Activated T-cell treated with anti-CD3 and anti-CD28 coated beads, Interleukin-2, amount 50 U/mL, for 24 hours (primary cell): ENCODE data around the gene LRPAP1.

ENCODE experiments used
- DNase-seq: peaks from one replicate; pipeline ENCODE4 v3.0.0-alpha.2; 2020
- H3K27ac Mint-ChIP-seq: 2 replicates; pipeline ENCODE4 v1.8.0; 2020; ENCODE audit warnings: mild to moderate bottlenecking, mixed read lengths
- H3K27me3 Mint-ChIP-seq: 2 replicates; pipeline ENCODE4 v1.8.0; 2020; ENCODE audit warnings: mixed read lengths
- H3K36me3 Mint-ChIP-seq: 2 replicates; pipeline ENCODE4 v1.8.0; 2020; ENCODE audit warnings: low read depth, mixed read lengths
- H3K4me1 Mint-ChIP-seq: 2 replicates; pipeline ENCODE4 v1.8.0; 2020; ENCODE audit warnings: low read depth, mixed read lengths
- H3K4me3 Mint-ChIP-seq: 2 replicates; pipeline ENCODE4 v1.8.0; 2020; ENCODE audit warnings: mild to moderate bottlenecking, moderate library complexity, mixed read lengths
- H3K9me3 Mint-ChIP-seq: 2 replicates; pipeline ENCODE4 v1.8.0; 2020; ENCODE audit warnings: mixed read lengths

The LRPAP1 gene

DNA sequence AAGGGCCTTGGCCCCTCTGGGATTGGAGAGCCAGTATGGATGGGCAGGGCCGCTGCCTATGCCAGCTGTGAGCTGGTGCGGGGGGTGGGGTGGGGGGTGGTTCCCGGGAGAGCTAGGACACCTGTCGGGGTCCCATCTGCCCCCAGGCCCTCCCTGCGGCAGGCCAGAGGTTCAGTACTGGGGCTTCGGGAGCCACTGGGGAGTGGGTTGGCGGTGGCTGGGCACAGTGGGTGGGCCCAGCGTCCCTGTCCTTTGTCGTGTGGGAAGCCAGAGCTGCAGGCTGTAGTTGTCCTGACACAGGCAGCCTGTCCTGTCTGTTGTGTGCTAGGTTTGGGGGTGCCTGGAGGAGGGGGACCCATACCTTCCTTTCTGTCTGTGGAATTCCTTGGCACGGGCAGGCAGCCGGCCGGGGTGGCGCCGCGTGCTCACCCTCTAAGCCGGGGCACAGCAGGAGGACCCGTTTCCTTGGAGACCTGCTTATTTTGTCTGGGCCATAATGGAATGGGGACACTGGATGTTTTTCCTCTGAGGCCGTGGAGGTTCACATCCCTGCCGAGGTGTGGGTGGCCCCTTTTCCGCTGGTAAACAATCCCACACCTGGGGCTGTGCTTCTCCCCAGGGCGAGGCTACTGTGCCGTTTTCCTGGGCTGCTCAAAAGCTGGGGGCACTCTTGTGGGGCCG, 54.3 kb downstream of the LRPAP1 start:
- H3K27ac Mint-ChIP-seq = no peak overlapping the region
- H3K4me3 Mint-ChIP-seq = no peak overlapping the region
- H3K36me3 Mint-ChIP-seq = no peaks in the 10 kb centered on the region
- peaks cover 23% of the 10 kb centered on the region for H3K27me3 Mint-ChIP-seq
- no peaks in the 10 kb centered on the region for H3K4me1 Mint-ChIP-seq
- H3K9me3 Mint-ChIP-seq = no peaks in the 10 kb centered on the region
- no peak for DNase-seq

DNA sequence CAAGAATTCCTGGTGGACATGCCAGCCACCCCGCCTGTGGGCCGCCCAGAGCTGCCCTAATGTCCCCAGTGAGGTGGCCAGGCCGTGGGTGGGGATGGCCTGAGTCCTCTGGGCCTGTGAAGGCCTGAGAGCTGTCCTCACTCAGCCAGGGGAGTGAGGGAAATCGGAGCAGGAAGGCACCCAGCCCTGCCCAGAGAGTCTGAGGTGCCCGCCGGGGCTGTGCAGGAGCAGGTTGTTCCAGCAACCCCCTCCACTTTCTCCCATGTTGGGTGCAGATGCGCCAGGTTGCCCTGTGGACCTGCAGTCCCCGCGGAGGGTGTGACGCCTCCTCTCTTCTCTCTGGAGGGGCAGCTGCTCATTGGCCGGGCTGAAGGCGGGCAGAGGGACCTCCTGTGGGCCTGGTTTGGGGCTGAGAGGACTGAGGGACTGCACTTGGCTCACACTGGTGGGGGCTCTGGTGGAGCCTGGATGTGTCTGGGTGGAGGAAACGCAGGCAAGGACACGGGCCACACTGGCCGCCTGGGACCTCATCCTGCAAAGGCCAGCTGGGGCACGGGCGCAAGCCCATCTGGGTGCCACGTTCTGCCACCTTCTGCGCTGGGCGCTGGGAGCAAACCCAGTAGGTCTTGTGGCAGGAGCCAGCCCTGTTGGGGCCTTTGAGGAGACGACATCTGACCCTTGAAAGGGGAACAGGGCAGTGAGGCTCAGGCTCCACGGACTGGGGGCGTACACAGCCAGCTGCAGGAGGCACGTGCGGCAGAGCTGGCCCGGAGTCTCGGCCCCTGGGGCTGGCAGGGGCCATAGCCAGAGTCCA, 55.1 kb downstream of the LRPAP1 start:
- no peaks in the 10 kb centered on the region for H3K9me3 Mint-ChIP-seq
- H3K36me3 Mint-ChIP-seq = no peaks in the 10 kb centered on the region
- peaks cover 16% of the 10 kb centered on the region for H3K27me3 Mint-ChIP-seq
- no peak for DNase-seq
- H3K4me3 Mint-ChIP-seq = no peak overlapping the region
- no peak overlapping the region for H3K27ac Mint-ChIP-seq
- no peaks in the 10 kb centered on the region for H3K4me1 Mint-ChIP-seq

DNA sequence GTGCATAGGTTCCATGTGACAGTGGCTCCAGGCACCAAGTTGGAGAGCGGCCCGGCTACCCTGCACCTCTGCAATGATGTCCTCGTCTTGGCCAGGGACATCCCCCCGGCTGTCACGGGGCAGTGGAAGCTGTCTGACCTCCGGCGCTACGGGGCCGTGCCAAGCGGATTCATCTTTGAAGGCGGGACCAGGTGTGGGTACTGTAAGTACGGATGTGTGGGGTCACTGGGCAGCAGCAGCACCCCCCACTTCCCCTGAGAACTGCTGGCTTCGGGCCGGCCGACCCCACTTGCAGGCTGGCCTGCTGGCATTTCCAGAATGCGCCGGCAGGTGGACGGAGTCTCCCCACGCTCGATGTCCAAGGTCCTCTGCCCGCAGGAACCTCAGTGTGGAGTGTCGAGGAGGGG, 55.9 kb downstream of the LRPAP1 start:
- H3K9me3 Mint-ChIP-seq = no peaks in the 10 kb centered on the region
- H3K36me3 Mint-ChIP-seq = no peaks in the 10 kb centered on the region
- H3K4me1 Mint-ChIP-seq = no peaks in the 10 kb centered on the region
- peaks cover 9% of the 10 kb centered on the region for H3K27me3 Mint-ChIP-seq
- H3K4me3 Mint-ChIP-seq = no peak overlapping the region
- H3K27ac Mint-ChIP-seq = no peak overlapping the region
- DNase-seq = no peak

- no peaks in the 10 kb centered on the region for H3K4me1 Mint-ChIP-seq
- no peak overlapping the region for H3K4me3 Mint-ChIP-seq
- no peaks in the 10 kb centered on the region for H3K36me3 Mint-ChIP-seq
- no peak overlapping the region for H3K27ac Mint-ChIP-seq
- H3K27me3 Mint-ChIP-seq = peaks cover 4% of the 10 kb centered on the region
- H3K9me3 Mint-ChIP-seq = no peaks in the 10 kb centered on the region
- no peak for DNase-seq
Observed at GRCh38 chr4:3475713-3476260, 56.4 kb downstream of the LRPAP1 start.

DNA sequence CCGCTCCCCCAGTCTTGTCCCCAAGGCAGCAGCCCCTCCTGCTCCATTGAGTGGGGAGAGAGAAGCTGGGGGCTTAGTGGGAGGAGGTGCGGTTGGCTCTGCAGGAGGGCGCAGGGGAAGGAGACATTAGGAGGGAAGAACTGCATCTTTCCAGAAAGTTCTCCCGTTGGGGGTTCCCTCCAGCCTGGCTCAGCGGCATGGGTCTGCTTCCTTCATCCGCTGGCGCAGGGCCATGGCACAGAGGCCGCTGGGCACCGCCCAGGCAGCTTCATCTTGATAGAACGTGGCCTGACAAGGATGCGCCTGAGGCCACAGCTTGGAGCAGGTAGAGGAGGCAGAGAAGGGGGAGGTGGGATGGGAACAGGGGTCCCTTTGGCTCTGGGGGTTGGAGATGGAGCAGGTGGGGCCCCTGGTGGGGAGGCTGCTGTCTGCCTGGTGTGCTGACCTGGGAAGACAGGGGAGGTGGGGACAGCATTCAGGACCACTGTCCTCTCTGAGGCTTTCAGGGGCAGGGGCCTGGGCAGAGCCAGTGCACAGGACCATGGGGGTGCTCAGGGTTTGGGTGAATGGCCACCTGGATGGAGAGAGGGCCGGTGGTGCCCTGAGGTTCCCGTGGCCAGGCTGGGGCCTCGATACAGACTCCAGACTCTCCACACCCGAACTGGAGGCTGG, 57.0 kb downstream of the LRPAP1 start:
- no peaks in the 10 kb centered on the region for H3K27me3 Mint-ChIP-seq
- no peaks in the 10 kb centered on the region for H3K4me1 Mint-ChIP-seq
- no peak for DNase-seq
- no peak overlapping the region for H3K27ac Mint-ChIP-seq
- no peaks in the 10 kb centered on the region for H3K9me3 Mint-ChIP-seq
- H3K4me3 Mint-ChIP-seq = no peak overlapping the region
- no peaks in the 10 kb centered on the region for H3K36me3 Mint-ChIP-seq

DNA sequence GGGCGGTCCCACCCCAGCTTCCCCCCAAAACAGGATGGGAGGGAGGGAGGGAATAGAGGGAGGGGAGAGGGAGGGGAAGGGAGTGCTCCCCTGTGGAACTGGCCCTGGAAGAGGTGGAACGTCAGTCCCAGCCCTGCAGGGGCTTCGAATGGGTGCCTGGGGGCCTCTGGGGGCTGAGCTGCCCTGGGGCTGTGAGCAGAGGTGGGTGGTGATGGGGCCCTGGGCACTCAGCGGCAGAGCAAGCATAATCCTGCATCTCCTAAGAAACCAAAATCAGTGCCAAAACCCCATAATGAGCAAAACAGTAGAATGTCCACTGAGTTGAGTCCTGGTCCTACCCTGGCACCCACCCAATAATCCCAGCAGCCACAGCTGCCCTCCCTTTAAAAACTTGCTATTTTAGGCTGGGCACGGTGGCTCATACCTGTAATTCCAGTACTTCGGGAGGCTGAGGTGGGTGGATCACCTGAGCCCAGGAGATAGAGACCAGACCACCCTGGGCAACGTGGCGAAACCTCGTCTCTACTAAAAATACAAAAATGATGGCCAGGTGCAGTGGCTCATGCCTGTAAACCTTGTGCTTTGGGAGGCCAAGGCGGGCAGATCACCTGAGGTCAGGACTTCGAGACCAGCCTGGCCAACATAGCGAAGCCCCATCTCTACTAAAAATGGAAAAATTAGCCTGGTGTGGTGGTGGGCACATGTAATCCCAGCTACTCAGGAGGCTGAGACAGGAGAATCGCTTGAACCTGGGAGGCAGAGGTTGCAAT, 58.0 kb downstream of the LRPAP1 start:
- H3K4me1 Mint-ChIP-seq = no peaks in the 10 kb centered on the region
- no peaks in the 10 kb centered on the region for H3K9me3 Mint-ChIP-seq
- H3K4me3 Mint-ChIP-seq = no peak overlapping the region
- H3K27me3 Mint-ChIP-seq = no peaks in the 10 kb centered on the region
- H3K36me3 Mint-ChIP-seq = no peaks in the 10 kb centered on the region
- H3K27ac Mint-ChIP-seq = no peak overlapping the region
- DNase-seq = no peak

DNA sequence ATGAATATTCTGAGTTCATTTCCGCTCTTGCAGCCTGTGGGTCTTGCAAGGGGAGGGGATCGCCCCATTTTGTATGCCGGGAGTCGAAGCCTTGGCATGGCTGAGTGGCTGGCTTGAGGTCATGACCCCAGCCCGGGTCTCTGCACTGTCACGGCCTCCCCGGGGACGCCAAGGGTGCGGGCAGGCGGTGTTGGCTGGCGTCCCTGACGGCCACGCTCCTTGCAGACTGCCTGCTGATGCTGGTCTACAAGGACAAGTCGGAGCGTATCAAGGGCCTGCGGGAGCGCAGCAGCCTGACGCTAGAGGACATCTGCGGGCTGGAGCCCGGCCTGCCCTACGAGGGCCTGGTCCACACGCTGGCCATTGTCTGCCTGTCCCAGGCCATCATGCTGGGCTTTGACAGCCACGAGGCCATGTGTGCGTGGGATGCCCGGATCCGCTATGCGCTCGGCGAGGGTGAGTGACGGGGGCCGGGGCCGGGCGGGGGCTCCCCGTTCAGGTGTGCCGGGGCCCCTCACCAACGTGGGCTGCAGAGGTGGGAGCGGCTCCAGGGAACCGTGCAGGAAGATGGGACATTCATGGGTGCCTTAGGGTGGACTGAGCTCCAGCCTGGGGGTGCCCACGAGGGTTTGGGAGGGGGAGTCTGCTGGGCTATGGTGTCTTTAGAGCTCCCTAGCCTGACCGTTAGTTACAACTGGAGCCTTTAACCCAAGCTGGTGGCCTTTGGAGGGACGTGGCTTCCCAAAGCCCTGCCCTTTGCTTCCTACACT, 58.9 kb downstream of the LRPAP1 start:
- Mint-ChIP-seq H3K4me3 (no peak overlapping the region), H3K36me3 (no peaks in the 10 kb centered on the region), H3K27me3 (no peaks in the 10 kb centered on the region), H3K4me1 (no peaks in the 10 kb centered on the region), H3K9me3 (no peaks in the 10 kb centered on the region), H3K27ac (no peak overlapping the region)
- DNase-seq = no peak

DNA sequence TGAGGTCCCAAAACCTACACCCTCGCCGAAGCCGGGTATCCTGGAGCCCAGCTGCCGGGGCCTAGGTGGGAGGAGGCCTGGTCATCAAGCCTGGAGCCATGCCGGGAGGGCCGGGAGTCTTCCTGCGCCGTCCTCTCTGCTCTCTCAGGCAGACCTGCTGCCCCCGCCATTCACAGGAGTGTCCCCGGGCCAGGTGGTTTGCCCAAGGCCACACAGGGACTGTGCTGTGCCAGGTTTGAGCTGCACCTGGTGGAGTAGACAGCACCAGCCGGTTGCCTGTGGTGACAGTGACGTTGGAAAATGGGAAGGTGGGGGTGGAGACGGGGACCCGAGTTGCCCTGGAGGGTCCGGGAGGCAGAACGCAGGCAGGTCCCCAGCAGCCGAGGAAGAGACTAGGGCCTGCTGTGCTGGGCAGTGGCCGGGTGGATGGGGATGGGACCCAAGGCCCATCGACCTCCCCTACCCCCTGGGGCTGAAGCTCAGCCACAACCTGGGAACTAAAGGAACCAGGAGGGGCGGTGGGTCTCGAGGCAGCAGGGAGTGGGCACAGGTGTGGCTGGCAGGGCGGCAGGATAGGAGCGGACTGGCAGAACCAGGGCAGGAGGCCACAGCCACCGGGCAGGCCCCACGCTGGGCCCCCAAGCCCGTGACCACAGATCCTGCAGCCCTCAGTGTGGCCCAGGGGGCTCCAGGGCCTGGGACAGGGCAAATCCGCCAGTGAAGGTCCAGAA, 59.6 kb downstream of the LRPAP1 start:
- Mint-ChIP-seq H3K4me3 (no peak overlapping the region), H3K27me3 (no peaks in the 10 kb centered on the region), H3K4me1 (no peaks in the 10 kb centered on the region), H3K9me3 (no peaks in the 10 kb centered on the region), H3K36me3 (no peaks in the 10 kb centered on the region), H3K27ac (no peak overlapping the region)
- DNase-seq = no peak

- Mint-ChIP-seq H3K4me3 (no peak overlapping the region), H3K36me3 (no peaks in the 10 kb centered on the region), H3K9me3 (no peaks in the 10 kb centered on the region), H3K27me3 (no peaks in the 10 kb centered on the region), H3K27ac (no peak overlapping the region), H3K4me1 (no peaks in the 10 kb centered on the region)
- DNase-seq = no peak
Observed at GRCh38 chr4:3471886-3472285, 60.3 kb downstream of the LRPAP1 start.

DNA sequence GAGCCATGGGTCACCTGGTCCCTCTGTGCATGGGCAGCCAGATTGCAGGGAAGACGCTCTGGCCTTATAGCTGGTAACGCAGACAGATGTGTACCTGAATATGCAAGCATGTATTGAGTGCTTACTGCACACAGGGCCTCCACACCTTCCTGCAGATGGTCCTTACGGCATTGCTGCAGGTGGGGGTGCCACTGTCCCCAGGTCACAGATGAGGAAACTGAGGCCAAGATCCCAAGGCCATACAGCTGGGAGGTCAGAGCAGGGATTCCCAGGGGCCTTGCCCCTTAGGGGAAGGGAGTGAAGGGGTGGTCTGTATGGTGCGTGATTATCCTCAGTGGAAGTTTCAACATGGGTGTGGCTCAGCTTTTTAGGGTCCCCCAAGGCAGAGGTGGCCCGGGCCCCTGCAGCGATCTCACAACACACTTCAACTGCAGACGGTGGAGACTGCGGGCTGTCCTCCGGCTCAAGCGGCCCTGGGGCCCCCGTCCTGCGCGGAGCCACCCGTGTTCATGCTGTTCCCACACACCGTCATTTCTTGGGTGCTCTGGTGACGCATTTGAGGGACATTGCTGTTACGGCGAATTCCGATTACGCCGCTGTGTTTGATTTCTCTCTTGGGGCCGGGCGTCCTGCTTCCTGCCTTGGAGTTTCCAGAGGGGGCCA, 61.0 kb downstream of the LRPAP1 start:
- no peaks in the 10 kb centered on the region for H3K9me3 Mint-ChIP-seq
- H3K4me1 Mint-ChIP-seq = no peaks in the 10 kb centered on the region
- no peaks in the 10 kb centered on the region for H3K27me3 Mint-ChIP-seq
- no peak overlapping the region for H3K4me3 Mint-ChIP-seq
- no peaks in the 10 kb centered on the region for H3K36me3 Mint-ChIP-seq
- DNase-seq = no peak
- H3K27ac Mint-ChIP-seq = no peak overlapping the region

DNA sequence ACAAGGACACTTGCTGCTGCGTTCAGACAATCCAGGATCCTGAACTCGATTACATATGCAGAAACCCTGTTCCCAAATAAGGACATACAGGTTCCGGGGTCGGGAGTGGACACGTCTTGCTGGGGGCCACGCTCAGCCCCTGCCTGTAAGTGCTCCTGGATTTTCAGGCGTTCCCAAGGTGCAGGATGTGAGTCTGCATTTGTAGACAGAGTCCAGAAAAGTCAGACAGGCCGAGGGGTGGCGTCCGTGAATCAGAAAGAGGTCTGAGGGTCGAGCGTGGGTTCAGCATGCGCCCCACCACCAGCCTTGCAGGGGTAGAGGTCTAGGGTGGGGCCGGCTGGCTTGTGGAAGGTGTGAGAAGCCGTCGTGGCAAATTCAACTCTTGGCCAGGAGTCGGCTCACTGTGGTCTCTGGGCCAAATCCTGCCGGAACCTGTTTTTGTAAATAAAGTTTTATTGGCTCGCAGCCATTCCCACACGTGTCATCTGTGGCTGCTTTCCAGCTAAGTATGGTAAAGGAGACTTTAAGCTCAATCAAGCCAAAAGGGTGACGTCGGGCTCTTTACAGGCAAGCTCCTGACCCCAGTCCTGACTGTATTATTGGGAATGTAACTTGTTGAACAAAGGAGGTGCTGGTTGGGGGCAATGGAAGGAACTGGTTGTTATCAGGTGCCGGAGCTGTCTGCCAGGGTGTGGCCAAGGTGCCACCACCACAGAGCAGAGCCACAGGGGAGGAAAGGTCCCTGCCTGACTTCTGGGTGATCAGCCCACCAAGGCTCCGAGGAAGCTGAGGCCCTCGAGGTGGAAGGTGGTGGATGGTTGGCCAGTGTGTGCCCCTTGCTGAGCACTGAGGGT, 61.8 kb downstream of the LRPAP1 start:
- Mint-ChIP-seq H3K4me1 (no peaks in the 10 kb centered on the region), H3K27ac (no peak overlapping the region), H3K27me3 (peaks cover 2% of the 10 kb centered on the region), H3K4me3 (no peak overlapping the region), H3K9me3 (no peaks in the 10 kb centered on the region), H3K36me3 (no peaks in the 10 kb centered on the region)
- DNase-seq = no peak
